Measurements from ENCODE around the gene PLGRKT.
"Not testable (repeated sequence)": the region's sequence is repeated elsewhere in the genome, so short reads cannot be mapped to it uniquely, and the experiment has no call there.

DNA sequence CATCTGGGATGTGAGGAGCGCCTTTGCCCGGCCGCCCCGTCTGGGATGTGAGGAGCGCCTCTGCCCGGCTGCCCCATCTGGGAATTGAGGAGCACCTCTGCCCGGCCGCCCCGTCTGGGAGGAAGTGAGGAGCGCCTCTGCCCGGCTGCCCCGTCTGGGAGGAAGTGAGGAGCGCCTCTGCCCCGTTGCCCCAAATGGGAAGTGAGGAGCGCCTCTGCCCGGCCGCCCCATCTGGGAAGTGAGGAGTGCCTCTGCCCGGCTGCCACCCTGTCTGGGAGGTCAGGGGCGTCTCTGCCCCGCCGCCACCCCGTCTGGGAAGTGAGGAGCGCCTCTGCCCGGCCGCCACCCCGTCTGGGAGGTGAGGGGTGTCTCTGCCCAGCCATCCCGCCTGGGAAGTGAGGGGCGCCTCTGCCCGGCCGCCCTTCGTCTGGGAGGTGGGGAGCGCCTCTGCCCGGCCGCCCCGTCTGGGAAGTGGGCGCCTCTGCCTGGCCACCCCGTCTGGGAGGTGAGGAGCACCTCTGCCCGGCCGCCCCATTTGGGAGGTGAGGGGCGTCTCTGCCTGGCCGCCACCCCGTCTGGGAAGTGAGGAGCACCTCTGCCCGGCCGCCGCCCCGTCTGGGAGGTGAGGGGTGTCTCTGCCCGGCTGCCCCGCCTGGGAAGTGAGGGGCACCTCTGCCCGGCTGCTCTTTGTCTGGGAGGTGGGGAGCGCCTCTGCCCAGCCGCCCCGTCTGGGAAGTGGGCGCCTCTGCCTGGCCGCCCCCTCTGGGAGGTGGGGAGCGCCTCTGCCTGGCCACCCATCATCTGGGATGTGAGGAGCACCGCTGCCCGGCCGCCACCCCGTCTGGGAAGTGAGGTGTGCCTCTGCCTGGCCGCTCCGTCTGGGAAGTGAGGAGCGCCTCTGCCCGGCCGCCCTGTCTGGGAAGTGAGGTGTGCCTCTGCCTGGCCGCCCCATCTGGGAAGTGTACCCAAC lies 3.6 kb downstream of the PLGRKT start:
- TF ChIP-seq, protein P1, sequence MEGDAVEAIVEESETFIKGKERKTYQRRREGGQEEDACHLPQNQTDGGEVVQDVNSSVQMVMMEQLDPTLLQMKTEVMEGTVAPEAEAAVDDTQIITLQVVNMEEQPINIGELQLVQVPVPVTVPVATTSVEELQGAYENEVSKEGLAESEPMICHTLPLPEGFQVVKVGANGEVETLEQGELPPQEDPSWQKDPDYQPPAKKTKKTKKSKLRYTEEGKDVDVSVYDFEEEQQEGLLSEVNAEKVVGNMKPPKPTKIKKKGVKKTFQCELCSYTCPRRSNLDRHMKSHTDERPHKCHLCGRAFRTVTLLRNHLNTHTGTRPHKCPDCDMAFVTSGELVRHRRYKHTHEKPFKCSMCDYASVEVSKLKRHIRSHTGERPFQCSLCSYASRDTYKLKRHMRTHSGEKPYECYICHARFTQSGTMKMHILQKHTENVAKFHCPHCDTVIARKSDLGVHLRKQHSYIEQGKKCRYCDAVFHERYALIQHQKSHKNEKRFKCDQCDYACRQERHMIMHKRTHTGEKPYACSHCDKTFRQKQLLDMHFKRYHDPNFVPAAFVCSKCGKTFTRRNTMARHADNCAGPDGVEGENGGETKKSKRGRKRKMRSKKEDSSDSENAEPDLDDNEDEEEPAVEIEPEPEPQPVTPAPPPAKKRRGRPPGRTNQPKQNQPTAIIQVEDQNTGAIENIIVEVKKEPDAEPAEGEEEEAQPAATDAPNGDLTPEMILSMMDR (conservative IDR thresholded peaks at IDR 0.05; ENCODE audit: low read depth, low read length): not testable (repeated sequence)
- not testable (repeated sequence) for TF ChIP-seq EZH2 (IDR thresholded peaks at IDR 0.05; ENCODE audit: borderline replicate concordance, low read depth, low read length, poor library complexity, severe bottlenecking)
